Ishikawa (cell line): ENCODE data around the gene TAF4.

Experiments used
- EP300 ChIP-seq: IDR thresholded peaks from 2 replicates; pipeline ENCODE4 v1.6.1; 2012; ENCODE audit warnings: borderline replicate concordance
- TAF1 ChIP-seq: IDR thresholded peaks from 2 replicates; pipeline ENCODE4 v1.6.1; 2012; ENCODE audit warnings: low read depth, mild to moderate bottlenecking
- ZBTB7A ChIP-seq: IDR thresholded peaks from 2 replicates; pipeline ENCODE4 v1.6.1; 2012; ENCODE audit warnings: low read depth

- TF ChIP-seq ZBTB7A (no peak), TAF1 (no peak), EP300 (no peak)
These were observed 127.5 kb downstream of the TAF4 start for GRCh38 chr20:61937963-61938838.
